ENCODE measurements around the gene ARHGDIB. TPM values are rescaled to one million over a fixed set of nuclear protein-coding genes. Genes with fewer than 3 reads are reported as not detected.

Gene ARHGDIB
- total RNA-seq, 1 experiment from 2014 or later = 4.3 TPM

GRCh38 chr12:14930299-14930698 is 31.1 kb downstream of the ARHGDIB start:
- ChIA-PET POLR2A (no interaction called here), RAD21 (ENCODE audit: low non-redundant PET in 1 of 2, low total read pairs in 2 of 2, uncharacterized antibody in 2 of 2, unreplicated experiment in 2 of 2) (no interaction called here), CTCF (no interaction called here)
- Histone ChIP-seq H3K9me3 (ENCODE audit: control insufficient read depth in 1 of 2, insufficient read depth in 1 of 2, low read depth in 1 of 2, low read length in 2 of 2) (no peaks in the 10 kb centered on the region), H3K4me1 (ENCODE audit: control insufficient read depth in 1 of 2, insufficient read depth in 2 of 2, low read length in 2 of 2) (peaks cover 16 to 28% of the 10 kb centered on the region in 2 experiments; a peak in 3 of 4 replicates), H3K36me3 (ENCODE audit: control insufficient read depth in 1 of 2, insufficient read depth in 2 of 2, low read length in 2 of 2) (no peaks in the 10 kb centered on the region), H4K20me1 (ENCODE audit: insufficient read depth) (no peaks in the 10 kb centered on the region), H3K27ac (ENCODE audit: low read depth, low read length) (no peak overlapping the region), H3K9me2 (ENCODE audit: insufficient read depth) (no peaks in the 10 kb centered on the region; the same call in 1 of the 2 replicates), H2AFZ (ENCODE audit: low read depth, low read length, poor library complexity, severe bottlenecking) (peak overlapping the region; percentile 13), H3K27me3 (ENCODE audit: insufficient read depth, low read length) (no peaks in the 10 kb centered on the region), H3K79me2 (ENCODE audit: insufficient read depth, low read length) (no peaks in the 10 kb centered on the region), H3K4me3 (replicated peaks in 1 of 2; ENCODE audit: low read depth in 1 of 2, low read length in 2 of 2) (no peak overlapping the region), H3K4me2 (ENCODE audit: low read length) (no peak overlapping the region), H3K9ac (ENCODE audit: low read length) (no peak overlapping the region)
- intact Hi-C loops (cut with micrococcal nuclease) = no loop called here
- no peak for ATAC-seq
- no peak for DNase-seq (ENCODE audit: low read depth, low spot score)
- TF ChIP-seq CTCF (IDR thresholded peaks at IDR 0.05 in 2 of 3, conservative IDR thresholded peaks at IDR 0.05 in 1 of 3; ENCODE audit: borderline replicate concordance in 1 of 3, insufficient read depth in 1 of 3, low read depth in 2 of 3, low read length in 2 of 3) = 0 out of 6 replicates have a peak, but pooled peaks of 2 of the 3 experiments have one; percentile 3 to 6
- TF ChIP-seq ZNF274 (IDR thresholded peaks at IDR 0.05; ENCODE audit: low read depth, low read length) = no peak
- TF ChIP-seq MAX (IDR thresholded peaks at IDR 0.05) = no peak
- TF ChIP-seq ZBTB33 (IDR thresholded peaks at IDR 0.05; ENCODE audit: extremely low read depth, insufficient replicate concordance, low read length) = no peak
- 0 out of 2 replicates have a peak, but pooled peaks have one; percentile 7 for TF ChIP-seq RAD21 (IDR thresholded peaks at IDR 0.05; ENCODE audit: low read depth)
- TF ChIP-seq SRF (IDR thresholded peaks at IDR 0.05; ENCODE audit: low read depth) = no peak
- TF ChIP-seq YY1 (IDR thresholded peaks at IDR 0.05; ENCODE audit: extremely low read depth, insufficient replicate concordance, low read depth, low read length) = no peak
- TF ChIP-seq EZH2 (IDR thresholded peaks at IDR 0.05) = no peak
- no peak for TF ChIP-seq JUND (IDR thresholded peaks at IDR 0.05)
- no peak for TF ChIP-seq POLR2AphosphoS5 (IDR thresholded peaks at IDR 0.05; ENCODE audit: low read depth, low read length)
- no TSS peak for BruUV-seq (replicated peaks)
